GM19372 (cell line): ENCODE measurements around the gene JMJD8.

Experiments
- ATAC-seq: cut with Tn5 transposase; IDR thresholded peaks from one replicate; pipeline ENCODE4 v1.9.1; 2021; ENCODE audit warnings: mild to moderate bottlenecking, low read depth, moderate library complexity; ENCODE audit not compliant: unreplicated experiment

Gene JMJD8

DNA sequence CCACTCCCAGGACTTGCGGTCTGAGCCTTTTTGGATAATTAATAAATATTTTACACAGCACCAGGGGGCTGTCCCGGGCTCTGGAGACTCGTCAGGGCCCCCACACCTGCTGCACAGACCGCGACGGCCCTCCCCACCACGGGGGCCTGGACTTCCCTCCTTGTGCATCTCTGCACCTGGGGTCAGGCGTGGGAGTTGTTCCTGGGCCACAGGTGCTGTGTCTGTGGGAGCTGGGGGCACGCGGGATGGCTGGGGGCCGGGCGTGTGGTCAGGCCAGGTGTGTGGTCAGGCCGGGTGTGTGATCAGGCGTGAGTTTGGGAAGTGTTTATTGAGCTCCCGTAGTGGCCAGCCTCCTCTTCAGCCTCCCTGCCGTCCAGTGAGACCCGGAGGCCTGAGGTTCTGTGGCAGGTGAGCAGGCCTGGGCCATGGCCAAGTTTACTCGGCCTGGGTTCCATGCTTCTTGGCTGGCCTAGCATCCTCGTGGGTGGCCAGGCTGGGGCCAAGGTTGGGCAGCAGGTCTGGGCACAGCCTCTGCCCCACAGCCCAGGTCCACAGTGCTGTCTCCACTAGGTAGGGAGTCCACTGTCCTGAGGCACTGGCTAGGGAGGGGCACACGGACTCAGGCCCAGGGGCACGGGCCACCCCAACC is 5.8 kb downstream of the JMJD8 start:
- no peak for ATAC-seq

DNA sequence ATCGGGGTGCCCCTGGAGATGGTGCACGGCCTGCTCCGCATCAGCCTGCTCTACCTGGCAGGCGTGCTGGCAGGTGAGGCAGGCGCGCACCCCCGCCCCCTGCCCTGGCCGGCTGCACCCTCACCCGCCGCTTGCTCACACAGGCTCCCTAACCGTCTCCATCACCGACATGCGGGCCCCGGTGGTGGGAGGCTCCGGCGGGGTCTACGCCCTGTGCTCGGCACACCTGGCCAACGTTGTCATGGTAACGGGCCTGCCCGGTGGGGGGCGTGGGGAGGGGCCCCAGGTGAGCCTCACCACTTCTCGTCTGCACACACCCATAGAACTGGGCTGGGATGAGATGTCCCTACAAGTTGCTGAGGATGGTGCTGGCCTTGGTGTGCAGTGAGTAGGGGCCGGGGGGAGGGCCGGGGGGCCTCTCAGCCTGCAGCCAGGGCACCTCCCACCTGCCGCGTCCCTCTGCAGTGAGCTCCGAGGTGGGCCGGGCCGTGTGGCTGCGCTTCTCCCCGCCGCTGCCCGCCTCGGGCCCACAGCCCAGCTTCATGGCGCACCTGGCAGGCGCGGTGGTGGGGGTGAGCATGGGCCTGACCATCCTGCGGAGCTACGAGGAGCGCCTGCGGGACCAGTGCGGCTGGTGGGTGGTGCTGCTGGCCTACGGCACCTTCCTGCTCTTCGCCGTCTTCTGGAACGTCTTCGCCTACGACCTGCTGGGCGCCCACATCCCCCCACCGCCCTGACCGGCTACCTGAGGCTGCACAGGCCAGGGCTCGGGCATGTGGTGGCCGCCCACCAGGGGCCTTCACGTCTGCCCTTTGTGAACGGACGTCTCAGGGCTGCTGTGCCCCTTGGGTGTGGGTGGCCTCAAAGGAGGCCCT is 6.6 kb downstream of the JMJD8 start:
- no peak for ATAC-seq

DNA sequence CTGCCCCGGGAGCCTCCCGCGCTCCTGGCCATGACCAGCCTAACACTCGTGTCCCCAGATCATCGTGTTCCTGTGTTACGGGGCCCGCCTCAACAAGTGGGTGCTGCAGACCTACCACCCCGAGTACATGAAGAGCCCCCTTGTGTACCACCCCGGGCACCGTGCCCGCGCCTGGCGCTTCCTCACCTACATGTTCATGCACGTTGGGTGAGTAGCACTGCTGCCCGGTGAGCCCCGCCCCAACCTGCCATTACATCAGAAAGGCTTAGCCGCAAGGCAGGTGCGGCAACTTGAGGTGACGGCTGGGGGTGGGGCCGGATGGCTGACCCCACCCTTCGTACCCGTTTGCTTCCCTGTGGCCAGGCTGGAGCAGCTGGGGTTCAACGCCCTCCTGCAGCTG is 7.2 kb downstream of the JMJD8 start:
- ATAC-seq = no peak

DNA sequence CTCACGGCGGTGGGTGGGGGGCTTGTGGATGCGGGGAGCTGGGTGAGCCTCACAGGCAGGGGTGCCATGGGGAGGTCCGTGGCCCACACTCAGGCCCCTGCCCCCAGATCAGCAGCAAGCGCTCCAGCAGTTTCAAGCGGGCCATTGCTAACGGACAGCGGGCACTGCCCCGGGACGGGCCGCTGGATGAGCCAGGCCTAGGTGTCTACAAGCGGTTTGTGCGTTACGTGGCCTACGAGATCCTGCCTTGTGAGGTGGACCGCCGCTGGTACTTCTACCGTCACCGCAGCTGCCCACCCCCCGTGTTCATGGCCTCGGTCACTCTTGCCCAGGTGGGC is 7.6 kb downstream of the JMJD8 start:
- no peak for ATAC-seq

DNA sequence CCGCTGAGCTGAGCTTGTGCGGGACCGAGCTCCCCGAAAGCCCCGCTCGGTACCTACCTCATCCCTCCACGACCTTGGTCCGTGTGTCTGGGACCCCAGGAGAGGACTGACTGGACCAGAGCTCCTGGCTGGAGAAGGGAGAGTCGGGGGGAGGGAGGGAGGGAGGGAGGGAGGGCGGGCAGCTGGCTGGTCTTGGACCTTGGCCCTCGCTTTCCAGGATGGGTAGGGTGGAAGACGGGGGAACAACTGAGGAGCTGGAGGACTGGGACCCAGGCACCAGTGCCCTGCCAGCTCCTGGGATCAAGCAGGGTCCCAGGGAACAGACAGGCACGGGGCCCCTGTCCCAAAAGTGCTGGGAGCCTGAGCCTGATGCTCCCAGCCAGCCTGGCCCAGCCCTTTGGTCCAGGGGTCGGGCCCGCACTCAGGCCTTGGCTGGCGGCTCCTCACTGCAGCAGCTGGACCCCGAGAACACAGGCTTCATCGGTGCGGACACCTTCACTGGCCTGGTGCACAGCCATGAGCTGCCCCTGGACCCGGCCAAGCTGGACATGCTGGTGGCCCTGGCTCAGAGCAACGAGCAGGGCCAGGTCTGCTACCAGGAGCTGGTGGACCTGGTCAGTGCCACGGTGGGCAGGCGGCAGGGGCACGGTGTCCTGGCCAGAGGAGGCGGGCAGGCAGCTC is 8.1 kb downstream of the JMJD8 start:
- no peak for ATAC-seq

DNA sequence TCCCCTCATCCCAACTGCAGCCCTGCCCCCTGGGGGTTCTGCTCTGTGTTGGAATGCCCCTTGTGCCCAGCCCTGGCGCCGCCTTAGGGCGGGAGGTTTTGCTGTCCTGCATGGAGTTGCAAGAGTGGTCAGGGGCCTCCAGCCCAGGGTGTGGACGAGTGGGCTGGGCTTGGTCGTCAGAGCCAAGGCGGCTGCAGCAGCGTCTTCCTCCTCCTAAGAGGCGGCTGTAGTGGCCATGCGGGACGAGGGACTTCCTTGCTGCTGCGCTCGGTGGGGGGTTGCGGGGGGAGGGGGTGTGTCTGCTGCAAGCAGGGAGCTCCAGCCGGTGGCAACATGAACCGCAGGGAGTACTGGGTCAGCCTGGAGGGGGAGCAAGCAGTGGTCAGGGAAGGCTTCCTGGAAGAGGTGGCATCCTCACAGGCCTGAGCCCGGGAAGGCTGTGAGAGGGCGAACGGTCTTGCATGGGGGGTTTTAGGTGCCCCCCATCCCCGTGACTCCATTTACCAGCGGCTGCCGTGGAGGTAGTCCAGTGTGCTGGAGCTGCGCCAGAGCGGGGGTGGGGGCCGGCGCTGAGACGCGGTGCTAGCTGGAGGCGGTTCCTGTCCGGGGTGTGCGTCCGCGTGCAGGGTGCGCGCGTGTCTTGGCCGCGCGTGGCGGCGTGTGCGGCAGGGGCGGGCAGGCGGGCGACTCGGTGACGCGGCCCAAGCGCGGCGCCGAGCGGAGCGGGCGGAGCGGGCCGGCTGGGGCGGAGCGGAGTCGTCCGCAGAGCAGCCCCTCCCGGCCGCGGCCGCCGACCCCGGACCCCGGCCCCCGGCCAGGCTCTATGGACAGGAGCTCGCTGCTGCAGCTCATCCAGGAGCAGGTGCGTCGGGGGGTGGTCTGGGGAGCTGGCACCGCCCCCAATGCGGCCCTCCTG is 8.9 kb downstream of the JMJD8 start, which contains the start of gene RHBDL1:
RHBDL1 (plus strand) TSS at position 704 of the 916 bp plus-strand sequence; CDS start at position 824, 120 bp downstream.
- no peak for ATAC-seq

DNA sequence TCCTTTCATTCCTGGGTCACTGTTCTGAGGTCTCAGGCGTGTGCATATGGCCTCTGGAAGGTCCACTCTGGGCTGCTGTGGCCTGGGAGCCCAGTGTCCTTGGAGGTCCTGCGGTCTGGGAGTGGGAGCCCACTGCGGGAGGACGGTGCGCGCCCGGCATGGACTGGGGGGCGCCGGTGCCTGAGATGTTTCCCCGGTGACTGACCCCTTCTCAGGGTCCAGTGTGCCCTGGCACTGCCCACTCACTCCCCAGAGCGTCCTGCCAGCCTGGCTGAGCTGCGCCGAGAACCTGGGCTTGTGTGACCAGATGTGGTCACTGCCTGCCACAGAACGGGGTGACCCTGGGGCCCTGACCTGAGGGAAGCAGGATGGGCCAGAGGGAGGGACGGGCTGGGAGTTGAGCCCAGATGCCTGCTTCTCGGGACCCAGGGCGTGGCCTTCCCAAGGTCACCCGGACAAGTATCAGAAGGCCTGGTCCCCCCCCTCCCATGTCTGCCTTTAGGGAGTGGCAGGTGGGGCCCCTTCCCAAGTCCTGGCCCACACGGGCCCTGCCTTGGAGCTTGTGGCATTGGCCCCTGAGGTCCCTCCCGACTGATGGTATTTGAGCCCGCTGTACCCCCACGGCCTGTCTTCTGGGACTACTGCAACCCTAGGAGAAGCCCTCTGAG is 9.8 kb downstream of the JMJD8 start:
- ATAC-seq = no peak

DNA sequence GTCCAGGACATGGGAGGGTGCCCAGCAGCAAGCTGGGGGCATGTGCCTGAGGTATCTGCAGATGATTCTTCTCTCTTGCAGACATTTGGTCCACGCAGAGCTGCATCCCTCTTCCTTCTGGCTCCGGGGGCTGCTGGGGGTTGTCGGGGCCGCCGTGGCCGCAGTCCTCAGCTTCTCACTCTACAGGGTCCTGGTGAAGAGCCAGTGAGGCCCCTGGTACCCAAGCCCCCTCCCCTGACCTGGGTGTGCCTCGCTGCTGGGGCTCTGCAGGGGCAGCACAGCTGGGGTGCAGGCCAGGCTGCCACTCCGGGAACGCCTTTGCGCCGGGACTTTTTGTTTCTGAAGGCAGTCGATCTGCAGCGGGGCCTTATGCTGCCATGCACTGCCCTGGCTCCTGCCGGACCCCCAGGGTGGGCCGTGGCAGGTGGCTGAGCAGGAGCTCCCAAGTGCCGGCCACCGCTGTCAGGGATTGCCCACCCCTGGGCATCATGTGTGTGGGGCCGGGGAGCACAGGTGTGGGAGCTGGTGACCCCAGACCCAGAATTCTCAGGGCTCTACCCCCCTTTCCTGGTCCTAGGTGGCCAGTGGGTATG is 10.6 kb downstream of the JMJD8 start:
- ATAC-seq = no peak

DNA sequence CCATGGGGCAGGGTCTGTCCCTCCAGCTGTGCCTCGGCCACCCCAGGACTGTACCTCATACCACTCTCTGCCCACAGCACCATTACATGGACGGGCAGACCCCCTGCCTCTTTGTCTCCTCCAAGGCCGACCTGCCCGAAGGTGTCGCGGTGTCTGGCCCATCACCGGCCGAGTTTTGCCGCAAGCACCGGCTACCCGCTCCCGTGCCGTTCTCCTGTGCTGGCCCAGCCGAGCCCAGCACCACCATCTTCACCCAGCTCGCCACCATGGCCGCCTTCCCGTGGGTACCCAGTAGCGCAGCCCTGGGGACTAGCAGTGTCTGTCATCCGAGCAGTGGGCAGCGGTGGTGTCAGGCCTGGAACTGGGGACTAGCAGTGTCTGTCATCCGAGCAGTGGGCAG is 11.3 kb downstream of the JMJD8 start:
- no peak for ATAC-seq

DNA sequence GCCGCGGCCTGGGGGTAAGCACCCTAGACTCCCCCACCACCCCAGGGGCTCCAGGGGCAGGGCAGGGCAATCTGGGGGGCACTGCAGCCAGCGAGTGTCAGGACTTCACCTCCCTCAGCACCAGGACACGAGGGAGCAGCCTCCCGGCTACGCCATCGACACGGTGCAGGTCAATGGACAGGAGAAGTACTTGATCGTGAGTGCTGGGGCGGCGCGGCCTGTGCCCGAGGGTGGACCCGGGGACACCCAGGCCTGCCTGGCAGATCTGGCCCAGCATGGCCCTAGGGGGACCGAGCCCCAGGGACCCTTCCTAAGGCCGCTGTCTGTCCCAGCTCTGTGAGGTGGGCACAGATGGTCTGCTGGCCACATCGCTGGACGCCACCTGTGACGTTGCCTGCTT is 11.8 kb downstream of the JMJD8 start:
- ATAC-seq = no peak

DNA sequence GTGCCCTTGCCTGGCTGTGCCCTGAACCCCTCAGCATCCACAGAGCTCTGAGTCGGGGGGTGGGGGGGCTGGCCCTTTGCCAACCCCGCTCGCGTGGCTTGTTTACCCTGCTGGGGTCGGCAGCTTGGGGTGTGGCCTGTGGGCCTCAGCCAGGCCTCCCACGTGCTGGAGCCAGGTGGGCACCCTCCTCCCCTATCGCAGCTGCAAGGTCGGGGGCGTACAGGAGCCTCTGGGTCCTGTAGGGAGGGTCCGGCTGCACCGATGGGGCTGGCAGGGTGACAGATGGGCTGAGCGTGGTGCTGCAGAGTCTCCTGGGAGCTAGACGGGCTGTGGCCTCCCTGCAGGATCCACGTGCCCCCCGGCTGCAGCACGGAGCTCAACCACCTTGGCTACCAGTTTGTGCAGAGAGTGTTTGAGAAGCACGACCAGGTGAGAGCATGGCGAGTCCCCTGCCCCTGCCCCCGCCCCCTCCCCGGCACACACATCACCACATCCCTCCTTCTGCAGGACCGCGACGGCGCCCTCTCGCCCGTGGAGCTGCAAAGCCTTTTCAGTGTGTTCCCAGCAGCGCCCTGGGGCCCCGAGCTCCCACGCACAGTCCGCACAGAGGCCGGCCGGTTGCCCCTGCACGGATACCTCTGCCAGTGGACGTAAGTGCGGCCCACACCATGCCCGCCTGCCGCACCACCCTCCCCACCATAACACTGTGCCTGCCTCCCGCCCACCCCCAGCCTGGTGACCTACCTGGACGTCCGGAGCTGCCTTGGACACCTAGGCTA is 12.6 kb downstream of the JMJD8 start:
- ATAC-seq = no peak

DNA sequence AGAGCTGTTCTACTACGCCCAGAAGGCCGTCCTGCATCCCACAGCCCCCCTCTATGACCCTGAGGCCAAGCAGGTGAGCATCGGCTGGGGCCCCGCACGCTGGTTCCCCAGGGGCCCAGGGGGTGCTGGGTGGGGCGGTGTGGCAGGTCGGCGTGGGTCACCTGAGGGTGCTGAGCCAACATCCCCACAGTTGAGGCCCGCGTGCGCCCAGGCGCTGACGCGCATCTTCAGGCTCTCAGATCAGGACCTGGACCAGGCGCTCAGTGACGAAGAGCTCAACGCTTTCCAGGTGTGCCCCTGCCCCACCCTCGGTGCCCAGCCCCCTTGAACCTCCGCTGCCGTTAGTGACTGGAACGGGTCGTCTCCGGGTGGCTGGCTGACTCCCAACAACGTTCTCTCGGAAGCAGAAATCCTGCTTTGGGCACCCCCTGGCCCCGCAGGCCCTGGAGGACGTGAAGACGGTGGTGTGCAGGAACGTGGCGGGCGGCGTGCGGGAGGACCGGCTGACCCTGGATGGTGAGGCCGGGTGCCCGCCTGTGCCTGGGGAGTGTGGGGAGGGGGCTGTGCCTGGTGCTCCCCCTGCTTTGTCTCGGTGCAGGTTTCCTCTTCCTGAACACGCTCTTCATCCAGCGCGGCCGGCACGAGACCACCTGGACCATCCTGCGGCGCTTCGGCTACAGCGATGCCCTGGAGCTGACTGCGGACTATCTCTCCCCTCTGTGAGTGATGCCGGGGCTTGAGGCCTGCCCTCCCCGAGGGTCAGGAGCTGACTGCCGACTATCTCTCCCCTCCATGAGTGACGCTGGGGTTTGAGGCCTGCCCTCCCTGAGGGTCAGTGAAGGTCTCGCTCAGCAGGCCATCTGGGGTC is 13.4 kb downstream of the JMJD8 start:
- no peak for ATAC-seq

DNA sequence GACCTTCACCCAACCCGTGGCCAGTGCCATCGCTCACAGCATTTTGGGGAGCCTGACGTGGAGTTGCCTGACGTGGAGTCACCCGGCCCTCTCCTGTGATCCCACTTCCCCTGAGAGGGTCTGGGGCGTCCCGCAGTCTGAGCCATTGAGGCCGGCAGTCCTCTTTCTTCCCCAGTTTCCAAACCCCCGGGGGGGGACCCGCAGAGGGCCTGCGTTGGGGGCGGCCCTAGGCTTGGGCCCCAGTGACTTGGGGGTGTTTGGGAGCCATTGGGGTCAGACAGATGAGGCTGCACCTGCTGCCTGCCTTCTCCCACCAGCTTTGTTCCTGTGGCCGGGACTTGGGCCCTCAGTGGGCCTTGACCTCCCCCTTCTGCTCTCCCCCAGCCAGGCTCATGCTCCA is 14.5 kb downstream of the JMJD8 start:
- ATAC-seq = no peak

DNA sequence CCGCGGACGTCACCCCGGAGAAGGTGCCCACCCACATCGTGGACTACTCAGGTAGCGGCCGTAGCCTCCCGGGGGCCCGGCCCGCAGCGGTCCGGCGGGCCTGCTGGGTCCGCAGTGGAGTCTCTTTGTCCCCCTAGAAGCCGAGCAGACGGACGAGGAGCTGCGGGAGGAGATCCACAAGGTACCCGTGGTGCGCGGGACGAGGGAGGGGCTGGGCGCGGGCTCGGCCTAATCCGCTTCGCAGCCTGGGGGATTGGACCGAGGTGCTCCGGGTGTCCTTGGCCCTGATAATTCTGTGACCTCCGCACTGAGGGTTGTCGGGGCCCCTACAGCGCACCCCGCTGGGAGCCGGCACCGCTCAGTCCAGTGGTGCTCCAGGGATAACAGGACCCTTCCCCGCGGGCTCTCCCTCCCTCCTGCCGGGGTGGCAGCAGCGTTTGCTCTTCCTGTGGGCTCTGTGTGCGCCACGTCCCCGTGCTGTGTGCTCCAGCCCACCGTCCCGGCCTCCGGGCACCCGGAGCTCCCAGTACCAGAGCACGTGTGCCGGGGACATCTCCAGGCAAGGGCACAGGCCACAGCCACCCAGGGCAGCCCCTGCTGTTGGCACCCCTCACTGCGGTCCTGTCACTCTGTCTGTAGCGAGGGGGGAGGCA is 15.5 kb downstream of the JMJD8 start:
- ATAC-seq = peak; percentile 8

DNA sequence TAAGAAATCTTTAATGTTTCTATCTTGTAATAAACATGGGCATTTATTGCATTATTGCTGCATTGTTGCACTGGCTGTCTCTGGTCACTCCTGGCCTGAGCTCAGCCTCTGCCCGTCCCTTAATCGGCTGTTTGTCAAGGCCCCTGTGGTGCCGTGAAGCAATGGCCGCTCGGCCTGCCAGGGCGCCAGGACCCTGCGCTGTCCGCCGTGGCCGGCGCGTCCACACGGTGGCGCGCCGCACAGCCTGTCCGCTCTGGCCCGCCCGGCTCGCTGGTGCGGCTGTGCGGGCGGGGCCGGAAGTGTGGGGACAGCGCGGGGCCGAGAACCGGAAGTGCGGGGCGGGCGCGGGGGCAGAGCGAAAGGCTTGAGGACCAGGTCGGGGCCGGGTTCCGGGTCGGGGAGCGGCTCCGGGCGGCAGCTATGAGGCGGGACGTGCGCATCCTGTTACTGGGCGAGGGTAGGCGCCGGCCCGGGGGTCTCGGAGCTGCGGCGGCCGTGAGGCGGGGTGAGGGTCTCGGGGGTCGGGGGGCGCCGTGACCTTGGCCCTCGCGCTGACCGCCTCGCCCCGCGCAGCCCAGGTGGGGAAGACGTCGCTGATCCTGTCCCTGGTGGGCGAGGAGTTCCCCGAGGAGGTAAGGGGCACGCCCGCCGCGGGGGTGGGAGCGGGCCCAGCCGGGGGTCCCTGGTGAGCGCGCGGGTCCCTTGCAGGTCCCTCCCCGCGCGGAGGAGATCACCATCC is 16.2 kb downstream of the JMJD8 start, which contains the start of gene RHOT2:
RHOT2 (plus strand) TSS at position 353 of the 739 bp plus-strand sequence; CDS start at position 421, 68 bp downstream.
- peak; percentile 93 for ATAC-seq

DNA sequence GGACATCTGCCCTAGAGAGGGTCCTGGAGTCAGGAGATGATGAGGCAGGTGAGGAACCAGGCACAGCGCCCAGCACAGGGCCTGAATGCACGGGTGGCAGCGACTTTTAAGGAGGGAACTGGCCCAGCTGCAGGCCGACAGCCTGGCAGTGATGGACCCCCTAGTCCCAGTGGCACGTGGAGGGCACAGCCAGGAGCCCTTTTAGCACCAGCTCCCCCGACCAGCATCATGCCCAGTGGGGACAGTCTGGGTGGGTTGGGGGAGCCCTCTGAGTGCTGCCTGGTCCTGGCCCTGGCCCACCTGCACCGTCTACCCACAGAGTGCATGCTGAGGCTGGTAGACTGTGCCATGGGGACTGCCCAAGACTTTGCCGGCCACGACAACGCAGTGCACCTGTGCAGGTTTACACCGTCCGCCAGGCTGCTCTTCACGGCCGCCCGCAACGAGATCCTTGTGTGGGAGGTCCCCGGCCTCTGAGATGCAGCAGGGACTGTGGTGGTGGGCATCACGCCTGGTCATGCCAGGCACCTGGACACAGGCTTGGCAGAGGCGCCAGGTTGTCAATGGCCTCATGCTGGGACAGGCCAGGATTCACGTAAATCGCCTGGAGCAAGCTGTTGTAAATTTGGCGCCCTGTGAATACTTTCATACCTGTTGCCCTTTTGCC is 16.9 kb downstream of the JMJD8 start:
- no peak for ATAC-seq
